GM18526 (cell line): ENCODE measurements around the gene KIFC1.
A peak's percentile ranks its signal among the peaks of the same experiment; 100 is the strongest.

Experiments used
- POLR2A ChIP-seq: IDR thresholded peaks from 3 replicates; pipeline ENCODE4 v1.6.1; 2011; ENCODE audit not compliant: insufficient read length; ENCODE audit errors: extremely low read depth

The KIFC1 gene

GRCh38 chr6:33383427-33384185 is 8.0 kb upstream of the KIFC1 start:
- TF ChIP-seq POLR2A, result no peak

- no peak for TF ChIP-seq POLR2A
These were observed 7.0 kb upstream of the KIFC1 start for GRCh38 chr6:33384581-33385020.

- no peak for TF ChIP-seq POLR2A
These were observed 1.4 kb upstream of the KIFC1 start for GRCh38 chr6:33390173-33390572.

- no peak for TF ChIP-seq POLR2A
These were observed 801 bp upstream of the KIFC1 start for GRCh38 chr6:33390767-33391277.

DNA sequence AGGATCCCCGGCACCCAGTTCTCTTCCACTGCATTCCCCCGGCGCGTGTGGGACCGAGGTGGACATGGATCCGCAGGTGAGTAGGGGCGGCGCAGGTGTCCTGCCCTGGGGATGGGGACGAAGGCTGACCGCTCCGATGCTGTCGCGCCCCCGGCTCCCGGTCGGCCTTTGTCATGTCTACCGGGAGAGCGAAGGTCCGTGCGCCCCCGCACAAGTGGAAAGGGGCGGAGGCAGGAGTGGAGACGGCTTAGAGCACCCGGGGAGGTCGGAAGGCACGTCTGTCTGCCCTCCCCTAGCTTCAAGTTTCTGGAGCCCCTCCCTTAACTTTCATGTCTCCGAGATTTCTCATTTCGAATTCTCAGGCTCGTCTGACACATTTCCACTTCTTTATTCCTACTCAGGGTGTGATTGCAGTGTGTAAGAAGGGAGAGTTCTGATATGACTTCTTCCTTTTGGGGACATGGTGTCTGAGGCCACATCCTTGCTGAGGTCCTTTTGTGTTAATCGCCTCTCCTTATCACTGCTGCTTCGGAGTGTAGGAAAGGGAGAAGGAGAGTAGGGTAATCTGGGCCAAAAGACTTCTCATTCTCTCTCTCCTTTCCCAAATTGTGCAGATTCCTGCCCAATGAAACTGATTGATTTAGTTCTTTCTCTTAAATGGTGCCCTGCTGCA is 435 bp downstream of the KIFC1 start:
- TF ChIP-seq POLR2A, result no peak

DNA sequence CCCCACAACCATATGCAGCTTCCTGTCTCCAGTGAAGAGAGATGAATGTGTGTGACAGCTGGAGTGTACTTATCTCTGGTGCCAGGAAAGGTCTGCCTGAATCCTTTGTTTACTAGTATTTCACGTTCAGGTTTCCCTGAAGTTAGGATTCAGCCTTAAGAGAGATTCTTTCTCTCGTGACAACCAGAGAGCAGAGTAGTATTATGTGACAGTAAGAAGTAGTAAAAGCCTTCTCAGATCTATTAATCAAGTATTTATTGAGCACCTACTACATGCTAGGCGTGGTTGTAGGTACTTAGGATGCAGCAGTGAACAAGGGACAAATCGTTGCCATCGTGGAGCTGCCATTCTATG is 949 bp downstream of the KIFC1 start:
- TF ChIP-seq POLR2A, result no peak

DNA sequence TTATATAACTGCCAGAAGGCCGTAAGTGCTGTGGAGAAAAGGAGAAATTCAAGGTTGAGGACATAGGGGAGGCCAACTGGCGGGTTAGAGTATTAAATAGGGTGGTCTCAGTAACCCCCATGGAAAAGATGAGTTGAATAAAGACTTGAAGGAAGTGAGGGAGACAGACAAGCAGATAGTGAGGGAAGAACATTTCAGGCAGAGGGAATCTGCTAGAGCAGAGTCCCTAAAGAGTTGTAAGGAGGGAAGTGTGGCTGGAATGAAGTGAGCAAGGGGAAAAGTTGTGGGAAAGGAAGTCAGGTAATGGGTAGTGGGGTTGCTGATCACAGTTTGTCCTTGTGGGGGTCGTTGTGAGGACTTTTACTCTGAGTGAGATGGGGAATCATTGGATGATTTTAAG is 1.4 kb downstream of the KIFC1 start:
- no peak for TF ChIP-seq POLR2A

GRCh38 chr6:33397541-33397940 is 5.9 kb downstream of the KIFC1 start:
- TF ChIP-seq POLR2A, result no peak

DNA sequence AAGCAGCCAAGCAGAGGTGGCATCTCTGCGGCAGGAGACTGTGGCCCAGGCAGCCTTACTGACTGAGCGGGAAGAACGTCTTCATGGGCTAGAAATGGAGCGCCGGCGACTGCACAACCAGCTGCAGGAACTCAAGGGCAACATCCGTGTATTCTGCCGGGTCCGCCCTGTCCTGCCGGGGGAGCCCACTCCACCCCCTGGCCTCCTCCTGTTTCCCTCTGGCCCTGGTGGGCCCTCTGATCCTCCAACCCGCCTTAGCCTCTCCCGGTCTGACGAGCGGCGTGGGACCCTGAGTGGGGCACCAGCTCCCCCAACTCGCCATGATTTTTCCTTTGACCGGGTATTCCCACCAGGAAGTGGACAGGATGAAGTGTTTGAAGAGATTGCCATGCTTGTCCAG is 13.3 kb downstream of the KIFC1 start:
- TF ChIP-seq POLR2A, result no peak

- no peak for TF ChIP-seq POLR2A
These were observed 13.8 kb downstream of the KIFC1 start for GRCh38 chr6:33405386-33405940.

DNA sequence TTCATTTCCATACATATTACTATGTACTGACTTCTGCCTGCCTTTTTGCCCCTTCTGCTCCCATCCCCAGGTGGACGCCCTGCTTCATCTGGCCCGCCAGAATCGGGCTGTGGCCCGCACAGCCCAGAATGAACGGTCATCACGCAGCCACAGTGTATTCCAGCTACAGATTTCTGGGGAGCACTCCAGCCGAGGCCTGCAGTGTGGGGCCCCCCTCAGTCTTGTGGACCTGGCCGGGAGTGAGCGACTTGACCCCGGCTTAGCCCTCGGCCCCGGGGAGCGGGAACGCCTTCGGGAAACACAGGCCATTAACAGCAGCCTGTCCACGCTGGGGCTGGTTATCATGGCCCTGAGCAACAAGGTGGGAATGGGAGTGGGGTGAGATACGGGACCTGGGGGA is 14.5 kb downstream of the KIFC1 start:
- TF ChIP-seq POLR2A, result no peak

GRCh38 chr6:33407132-33407718 is 15.6 kb downstream of the KIFC1 start:
- TF ChIP-seq POLR2A, result no peak

DNA sequence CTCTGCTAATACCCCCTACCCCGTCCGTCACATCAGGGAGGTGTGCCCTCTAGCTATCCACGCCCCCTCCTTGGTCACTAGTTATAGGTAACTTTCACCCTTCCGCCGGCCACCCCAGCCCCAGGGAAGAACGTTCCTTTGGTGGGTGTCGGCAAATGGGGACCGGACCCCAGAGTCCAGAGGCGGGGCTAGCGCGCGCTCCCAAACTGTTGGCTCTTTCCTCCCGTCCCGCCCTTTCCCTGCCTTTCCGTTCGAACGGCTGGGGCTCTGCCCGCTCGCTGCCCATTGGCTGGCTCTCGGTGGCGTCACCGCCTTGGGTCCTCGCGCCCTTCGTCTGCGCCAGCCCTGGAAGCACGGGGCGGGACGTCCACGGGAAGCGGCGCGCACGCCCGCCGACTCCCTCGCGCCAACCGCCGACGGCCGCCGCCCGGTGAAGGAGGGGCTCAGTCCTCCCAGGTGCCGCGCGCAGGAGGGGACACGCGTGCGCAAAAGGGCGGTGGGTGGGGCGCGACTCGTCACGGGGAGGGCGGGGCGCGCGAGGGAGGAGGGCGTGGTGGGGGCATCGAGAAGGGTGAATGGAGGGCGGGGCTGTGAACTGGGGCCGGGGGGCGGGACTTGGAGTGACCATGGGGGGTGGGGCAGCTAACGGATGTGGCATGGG is 18.6 kb downstream of the KIFC1 start:
- peak; percentile 59 for TF ChIP-seq POLR2A

GRCh38 chr6:33410711-33411631 is 19.3 kb downstream of the KIFC1 start, which contains the start of gene PHF1:
TSS of gene PHF1 (plus strand) at chr6:33411014. CDS start at chr6:33412264, 1,250 bp downstream.
- peak; percentile 33 for TF ChIP-seq POLR2A

- TF ChIP-seq POLR2A, result no peak
These were observed 20.0 kb downstream of the KIFC1 start for GRCh38 chr6:33411632-33412005.
